Mucosa of rectum (tissue), 2 donors: ENCODE results near the gene CEACAM5.
"Not testable (repeated sequence)": the region's sequence is repeated elsewhere in the genome, so short reads cannot be mapped to it uniquely, and the experiment has no call there.

Experiments
- H3K27ac ChIP-seq, 2 donors: one replicate each; pipeline ENCODE4 v1.7.0; 2013; ENCODE audit warnings: inconsistent platforms in 2 of 2, low read depth in 2 of 2, low read length in 2 of 2
- H3K27me3 ChIP-seq, 2 donors: one replicate each; pipeline ENCODE4 v1.7.0; 2013; ENCODE audit warnings: low read length in 2 of 2; ENCODE audit not compliant: control insufficient read depth in 2 of 2, insufficient read depth in 2 of 2
- H3K36me3 ChIP-seq, 2 donors: one replicate each; pipeline ENCODE4 v1.7.0; 2013; ENCODE audit warnings: low read length in 2 of 2; ENCODE audit not compliant: control insufficient read depth in 2 of 2, insufficient read depth in 2 of 2
- H3K4me1 ChIP-seq, 2 donors: one replicate each; pipeline ENCODE4 v1.7.0; 2013; ENCODE audit warnings: low read length in 2 of 2, mild to moderate bottlenecking in 1 of 2; ENCODE audit not compliant: control insufficient read depth in 2 of 2, insufficient read depth in 2 of 2
- H3K4me3 ChIP-seq, 2 donors: one replicate each; pipeline ENCODE4 v1.7.0; 2013; ENCODE audit warnings: low read length in 2 of 2
- H3K9ac ChIP-seq, 2 donors: one replicate each; pipeline ENCODE4 v1.7.0; 2013; ENCODE audit warnings: low read length in 2 of 2, low read depth in 1 of 2, mild to moderate bottlenecking in 1 of 2
- H3K9me3 ChIP-seq, 2 donors: one replicate each; pipeline ENCODE4 v1.7.0; 2013; ENCODE audit warnings: low read length in 2 of 2; ENCODE audit not compliant: control insufficient read depth in 2 of 2
- donor health status: healthy.
- donor health status: Normal muscosa, but diverticular disease.

CEACAM5 gene

DNA sequence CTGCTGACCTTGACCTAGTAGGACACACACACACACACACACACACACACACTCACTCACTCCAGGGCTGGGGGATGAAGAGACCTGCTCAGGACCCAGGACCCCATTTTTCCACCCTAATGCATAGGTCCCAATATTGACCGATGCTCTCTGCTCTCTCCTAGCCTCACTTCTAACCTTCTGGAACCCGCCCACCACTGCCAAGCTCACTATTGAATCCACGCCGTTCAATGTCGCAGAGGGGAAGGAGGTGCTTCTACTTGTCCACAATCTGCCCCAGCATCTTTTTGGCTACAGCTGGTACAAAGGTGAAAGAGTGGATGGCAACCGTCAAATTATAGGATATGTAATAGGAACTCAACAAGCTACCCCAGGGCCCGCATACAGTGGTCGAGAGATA is 1.1 kb downstream of the CEACAM5 start:
- not testable (repeated sequence) for H3K27me3 ChIP-seq, H3K9me3 ChIP-seq
- Histone ChIP-seq H3K4me3 (peak overlapping the region; percentile 85 to 92), H3K27ac (peak overlapping the region; percentile 86 to 89), H3K4me1 (peaks cover 22 to 31% of the 10 kb centered on the region in 2 donors), H3K36me3 (peaks cover 27 to 37% of the 10 kb centered on the region in 2 donors), H3K9ac (peak overlapping the region; percentile 79 to 96)

DNA sequence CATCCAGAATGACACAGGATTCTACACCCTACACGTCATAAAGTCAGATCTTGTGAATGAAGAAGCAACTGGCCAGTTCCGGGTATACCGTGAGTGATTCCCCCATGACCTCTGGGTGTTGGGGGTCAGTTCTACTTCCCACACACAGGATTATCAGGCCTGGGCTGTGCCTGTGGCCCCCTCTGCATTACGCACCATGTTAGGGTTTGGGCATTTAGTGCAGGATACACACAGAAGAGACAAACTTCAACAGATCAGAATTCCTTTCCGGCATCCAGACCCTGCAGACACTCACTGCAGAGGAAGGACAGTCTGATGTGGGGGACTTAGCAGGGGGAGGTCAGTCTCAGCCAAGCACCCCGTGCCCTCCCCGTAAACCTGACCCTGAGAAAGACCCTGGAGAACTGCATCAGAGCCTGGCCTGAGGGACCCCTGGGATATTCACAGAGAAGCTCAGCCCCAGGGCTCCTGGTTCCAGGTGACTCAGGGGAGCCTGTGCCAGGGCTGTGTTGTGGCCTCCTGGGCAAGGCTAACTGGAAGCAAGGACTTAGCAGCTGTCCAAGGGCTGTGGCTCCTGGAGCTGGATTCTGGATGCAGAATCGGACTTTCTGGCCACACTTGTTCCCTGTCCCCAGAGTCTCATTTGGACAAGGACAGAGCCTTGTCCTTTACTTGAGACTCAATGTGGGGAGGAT is 1.7 kb downstream of the CEACAM5 start:
- H3K4me3 ChIP-seq, result peak overlapping the region; percentile 85 to 92

DNA sequence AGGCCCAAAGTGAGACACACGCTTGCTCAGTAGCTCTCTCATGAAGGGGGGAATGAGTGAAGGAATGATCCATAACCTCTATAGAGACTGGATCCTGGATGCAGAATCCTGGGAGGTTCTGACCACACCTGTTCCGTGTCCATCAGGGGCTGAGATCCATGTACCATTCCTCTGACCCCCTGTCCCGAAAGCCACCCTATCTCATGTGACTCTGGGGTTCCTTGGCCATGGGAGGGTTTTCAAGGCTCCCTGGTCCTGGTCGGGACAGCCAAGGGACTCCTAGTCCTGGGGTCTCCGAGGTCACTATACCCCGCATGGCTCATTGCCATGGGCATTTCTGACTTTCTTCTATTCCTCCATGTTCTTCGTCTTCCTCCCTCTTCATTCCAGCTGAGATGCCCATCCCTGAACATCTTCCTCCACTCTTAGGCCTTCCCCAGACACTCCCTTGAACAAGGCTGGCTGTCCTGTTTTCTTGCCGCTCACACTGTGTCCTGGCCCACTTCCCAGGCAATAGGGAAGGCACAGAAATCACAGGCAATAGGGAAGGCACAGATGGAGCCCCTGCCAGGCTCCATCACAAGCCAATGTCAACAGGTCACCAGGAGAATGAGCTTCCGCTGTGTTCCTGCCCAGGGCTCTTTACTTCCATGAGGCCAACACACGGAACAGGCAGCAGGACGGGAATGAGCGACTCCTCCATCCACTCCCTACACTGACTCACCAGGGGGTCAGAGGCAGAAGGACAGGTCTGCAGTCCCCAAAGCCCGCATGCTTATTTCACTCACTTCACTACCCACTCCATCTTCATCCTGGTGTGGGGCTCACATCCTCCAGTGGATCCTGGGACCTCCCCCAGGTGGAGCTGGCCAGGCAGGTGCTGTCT is 3.2 kb downstream of the CEACAM5 start:
- Histone ChIP-seq H3K9me3 (no peaks in the 10 kb centered on the region), H3K9ac (peak overlapping the region; percentile 79 to 96), H3K27ac (peak overlapping the region; percentile 86 to 89), H3K27me3 (peaks cover 0 to 5% of the 10 kb centered on the region in 2 donors), H3K36me3 (peaks cover 49 to 56% of the 10 kb centered on the region in 2 donors), H3K4me1 (peaks cover 24 to 29% of the 10 kb centered on the region in 2 donors), H3K4me3 (peak overlapping the region; percentile 85 to 92)

More for the DNA sequence above, 1.7 kb downstream of the CEACAM5 start:
- Histone ChIP-seq H3K36me3 (peaks cover 33 to 40% of the 10 kb centered on the region in 2 donors), H3K9me3 (no peaks in the 10 kb centered on the region), H3K4me1 (peaks cover 24 to 31% of the 10 kb centered on the region in 2 donors), H3K27ac (peak overlapping the region; percentile 86 to 89), H3K9ac (peak overlapping the region; percentile 79 to 96), H3K27me3 (peaks cover 0 to 5% of the 10 kb centered on the region in 2 donors)

DNA sequence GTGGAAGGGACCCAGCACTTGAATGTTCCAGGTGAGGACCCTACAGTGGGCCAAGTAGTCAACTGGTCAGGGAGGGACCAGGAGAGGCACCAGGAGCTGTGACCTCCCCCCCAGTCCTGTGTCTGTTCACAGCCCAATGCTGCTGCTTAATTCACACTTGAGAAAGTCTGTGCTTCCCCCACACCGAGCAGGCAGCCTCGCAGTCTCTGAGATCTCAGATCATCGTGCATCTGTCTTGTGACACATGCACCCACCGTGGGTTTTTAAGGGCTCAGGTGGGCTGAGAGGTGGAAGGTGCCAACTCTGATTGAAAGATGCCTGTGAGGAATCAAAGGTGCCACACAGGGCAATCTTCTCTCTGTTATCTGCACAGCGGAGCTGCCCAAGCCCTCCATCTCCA is 6.2 kb downstream of the CEACAM5 start:
- Histone ChIP-seq H3K27ac (no peak overlapping the region), H3K9me3 (no peaks in the 10 kb centered on the region), H3K36me3 (peaks cover 76 to 78% of the 10 kb centered on the region in 2 donors), H3K9ac (no peak overlapping the region), H3K4me3 (no peak overlapping the region), H3K27me3 (peaks cover 0 to 3% of the 10 kb centered on the region in 2 donors), H3K4me1 (peaks cover 5 to 9% of the 10 kb centered on the region in 2 donors)

DNA sequence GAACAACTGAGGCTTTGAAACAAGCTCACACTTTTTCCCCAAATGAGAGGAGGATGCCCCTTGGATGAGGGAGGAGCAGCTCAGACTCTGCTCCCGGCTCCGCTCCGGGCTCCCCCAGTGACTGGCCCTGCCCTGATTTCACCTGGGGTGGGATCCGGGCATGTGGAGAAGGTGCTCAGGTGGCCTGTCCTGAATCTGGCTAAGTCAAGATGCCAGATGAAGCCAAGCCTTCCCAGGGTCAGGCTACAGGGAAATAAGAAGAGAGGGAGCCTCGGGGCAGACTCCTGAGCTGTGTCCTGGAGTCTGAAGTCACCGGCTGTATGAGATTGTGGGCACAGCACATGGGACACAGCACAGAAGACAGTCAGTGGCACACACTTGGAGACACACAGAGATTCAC is 10.3 kb downstream of the CEACAM5 start:
- Histone ChIP-seq H3K36me3 (peaks cover 64 to 75% of the 10 kb centered on the region in 2 donors), H3K27me3 (no peaks in the 10 kb centered on the region), H3K27ac (peak overlapping the region in 1 of 2 donors; percentile 13), H3K9ac (no peak overlapping the region), H3K4me3 (no peak overlapping the region), H3K9me3 (no peaks in the 10 kb centered on the region), H3K4me1 (peaks cover 0 to 3% of the 10 kb centered on the region in 2 donors)

DNA sequence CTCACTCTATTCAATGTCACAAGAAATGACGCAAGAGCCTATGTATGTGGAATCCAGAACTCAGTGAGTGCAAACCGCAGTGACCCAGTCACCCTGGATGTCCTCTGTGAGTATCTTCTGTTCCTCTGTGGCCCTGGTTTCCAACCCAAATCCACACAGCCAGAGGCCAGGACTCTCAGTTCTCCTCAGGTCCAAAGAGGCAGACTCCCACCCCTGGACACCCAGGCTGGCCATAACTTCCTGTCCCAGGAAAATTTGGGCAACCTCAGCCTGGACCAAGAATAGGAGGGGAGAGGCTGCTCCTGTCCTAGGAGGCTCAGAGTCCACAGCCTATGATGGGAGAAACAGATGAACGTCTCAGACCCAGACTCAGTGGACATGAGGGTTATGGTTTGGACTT is 11.7 kb downstream of the CEACAM5 start:
- H3K4me3 ChIP-seq, result no peak overlapping the region
- H3K4me1 ChIP-seq, result no peaks in the 10 kb centered on the region
- H3K27ac ChIP-seq, result no peak overlapping the region
- H3K36me3 ChIP-seq, result peaks cover 58 to 72% of the 10 kb centered on the region in 2 donors
- H3K9ac ChIP-seq, result no peak overlapping the region
- no peaks in the 10 kb centered on the region for H3K9me3 ChIP-seq
- H3K27me3 ChIP-seq, result no peaks in the 10 kb centered on the region

DNA sequence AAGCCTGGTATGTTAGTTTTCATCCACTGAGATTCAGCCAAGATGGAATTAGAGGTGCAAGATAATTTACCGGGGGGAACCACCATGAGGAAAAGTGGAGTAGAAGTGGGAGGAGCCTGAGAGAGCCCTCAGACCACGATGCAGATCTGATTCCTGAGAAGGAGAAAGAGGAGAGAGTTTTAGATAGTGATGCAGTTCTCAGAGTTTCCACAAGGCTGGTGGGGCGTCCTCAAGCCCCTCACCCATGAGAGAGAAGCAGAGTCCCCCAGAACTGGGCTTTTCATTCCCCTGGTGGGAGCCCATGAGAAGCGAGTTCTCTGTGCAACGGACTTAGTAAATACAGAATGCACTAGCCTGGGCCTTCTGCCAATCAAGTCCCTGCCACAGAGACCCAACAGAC is 18.1 kb downstream of the CEACAM5 start:
- no peak overlapping the region for H3K9ac ChIP-seq
- peaks cover 6 to 33% of the 10 kb centered on the region in 2 donors for H3K4me1 ChIP-seq
- H3K27ac ChIP-seq, result peak overlapping the region; percentile 54 to 68

DNA sequence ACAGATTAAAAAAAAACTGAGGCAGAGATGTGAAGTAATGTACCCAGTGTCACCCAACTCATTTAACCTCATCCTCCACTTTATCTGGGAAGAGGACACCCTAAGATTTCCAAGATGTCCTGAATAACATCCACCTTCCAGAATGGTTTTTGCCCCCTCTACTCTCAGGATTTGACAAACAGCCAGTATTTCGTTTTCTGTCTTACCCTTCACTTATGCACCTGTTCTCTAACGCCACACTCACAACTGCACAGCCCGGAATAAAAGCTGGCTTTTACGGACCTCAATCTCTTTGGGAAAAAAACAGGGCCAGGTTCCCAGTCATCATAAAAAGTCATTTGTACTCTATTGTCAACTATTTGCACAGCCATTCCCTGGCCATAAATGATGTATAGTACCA is 25.7 kb downstream of the CEACAM5 start:
- Histone ChIP-seq H3K36me3 (no peaks in the 10 kb centered on the region), H3K27ac (peak overlapping the region; percentile 98 to 99), H3K9me3 (no peaks in the 10 kb centered on the region), H3K4me1 (peaks cover 22 to 57% of the 10 kb centered on the region in 2 donors), H3K4me3 (peak overlapping the region; percentile 17 to 35), H3K9ac (peak overlapping the region; percentile 71 to 76), H3K27me3 (no peaks in the 10 kb centered on the region)

More for the DNA sequence above, 18.1 kb downstream of the CEACAM5 start:
- H3K9me3 ChIP-seq, result no peaks in the 10 kb centered on the region
- no peak overlapping the region for H3K4me3 ChIP-seq
- peaks cover 7 to 34% of the 10 kb centered on the region in 2 donors for H3K36me3 ChIP-seq
- no peaks in the 10 kb centered on the region for H3K27me3 ChIP-seq

DNA sequence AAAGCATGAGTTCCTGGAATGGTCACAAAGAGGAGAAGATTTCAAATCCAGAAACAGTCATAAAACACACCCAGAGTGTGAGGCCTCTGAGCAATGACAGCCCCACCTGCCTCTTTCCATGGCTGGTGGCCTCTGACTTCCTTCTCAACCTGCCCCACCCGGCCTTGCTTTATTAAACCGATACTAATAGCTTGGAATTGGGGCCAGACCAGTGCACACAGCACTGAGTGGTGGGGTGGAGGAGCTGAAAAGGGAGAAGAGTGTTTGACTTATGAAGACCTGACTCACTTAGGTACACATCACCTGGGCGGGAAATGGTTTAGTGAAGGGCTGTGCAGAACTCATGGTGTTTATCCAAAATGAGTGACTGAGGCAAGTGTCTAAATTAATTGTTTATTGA is 26.2 kb downstream of the CEACAM5 start:
- Histone ChIP-seq H3K4me1 (peaks cover 23 to 52% of the 10 kb centered on the region in 2 donors), H3K9ac (peak overlapping the region; percentile 61 to 73), H3K27me3 (no peaks in the 10 kb centered on the region), H3K9me3 (no peaks in the 10 kb centered on the region), H3K4me3 (peak overlapping the region; percentile 10 to 36), H3K36me3 (no peaks in the 10 kb centered on the region), H3K27ac (peak overlapping the region; percentile 98 to 99)
